ENCODE measurements around the gene SSC5D.
"Not testable (repeated sequence)": the region's sequence is repeated elsewhere in the genome, so short reads cannot be mapped to it uniquely, and the experiment has no call there.

The SSC5D gene

DNA sequence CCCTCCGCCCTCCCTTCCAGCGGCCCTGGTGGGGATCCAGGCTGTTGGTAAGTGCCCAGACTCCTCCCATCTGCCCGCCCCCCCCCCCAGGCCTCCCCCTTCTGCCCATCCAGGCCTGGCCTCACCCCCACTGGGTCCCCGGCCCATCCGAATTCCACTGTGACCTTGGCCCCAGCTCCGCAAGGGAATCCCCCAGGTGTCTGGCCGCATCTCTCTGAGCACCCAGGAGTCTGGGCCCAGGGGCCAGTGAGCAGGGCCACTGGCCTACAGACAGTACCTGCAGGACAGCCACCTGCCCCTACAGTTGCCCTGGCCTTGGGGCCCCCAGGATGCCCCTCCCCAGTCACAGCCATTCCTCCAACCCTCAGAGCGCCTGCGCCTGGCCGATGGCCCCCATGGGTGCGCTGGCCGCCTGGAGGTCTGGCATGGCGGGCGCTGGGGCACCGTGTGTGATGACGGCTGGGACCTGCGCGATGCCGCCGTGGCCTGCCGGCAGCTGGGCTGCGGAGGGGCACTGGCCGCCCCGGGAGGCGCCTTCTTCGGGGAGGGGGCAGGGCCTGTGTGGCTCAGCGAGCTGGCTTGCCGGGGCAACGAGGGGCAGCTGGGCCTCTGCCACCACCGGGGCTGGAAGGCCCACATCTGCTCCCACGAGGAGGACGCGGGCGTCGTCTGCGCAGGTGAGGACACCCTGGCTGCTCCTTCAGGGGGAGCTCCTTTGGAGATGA, 912 bp downstream of the SSC5D start:
- no peak for DNase-seq

DNA sequence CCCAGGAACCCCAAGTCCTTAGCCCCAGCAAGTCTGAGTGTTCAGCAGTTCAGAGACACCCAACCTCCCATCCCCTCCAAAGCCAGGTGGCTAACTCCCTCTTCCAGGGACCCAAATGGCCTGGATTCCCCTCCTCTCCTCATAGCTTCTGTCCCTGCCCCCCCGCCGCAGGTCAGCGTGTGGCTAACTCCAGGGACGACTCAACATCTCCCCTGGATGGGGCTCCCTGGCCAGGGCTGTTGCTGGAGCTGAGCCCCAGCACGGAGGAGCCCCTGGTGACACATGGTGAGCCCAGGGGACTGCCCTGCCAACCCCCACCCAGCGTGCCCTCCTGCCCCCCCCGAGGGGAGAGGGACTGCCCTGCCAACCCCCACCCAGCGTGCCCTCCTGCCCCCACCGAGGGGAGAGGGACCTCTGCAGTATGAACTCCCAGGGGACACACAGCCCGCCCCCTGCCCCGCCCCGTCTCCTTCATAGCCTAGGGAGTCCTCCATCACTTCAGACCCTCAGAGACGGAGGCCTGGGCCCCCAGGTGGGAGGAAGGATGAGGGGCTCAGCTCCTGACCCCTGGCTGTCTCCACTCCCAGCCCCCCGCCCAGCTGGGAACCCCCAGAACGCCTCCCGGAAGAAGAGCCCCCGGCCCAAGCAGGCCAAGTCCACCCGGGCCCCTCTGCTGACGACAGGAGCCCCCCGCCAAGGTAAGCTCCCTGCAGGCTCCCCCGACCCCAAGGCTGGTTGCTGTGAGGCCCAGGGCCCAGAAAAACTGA, 1.7 kb downstream of the SSC5D start:
- no peak for DNase-seq

- no peak for DNase-seq
These were observed 2.5 kb downstream of the SSC5D start for GRCh38 chr19:55490478-55491432.

- DNase-seq, result no peak
These were observed 3.5 kb downstream of the SSC5D start for GRCh38 chr19:55491546-55492360.

DNA sequence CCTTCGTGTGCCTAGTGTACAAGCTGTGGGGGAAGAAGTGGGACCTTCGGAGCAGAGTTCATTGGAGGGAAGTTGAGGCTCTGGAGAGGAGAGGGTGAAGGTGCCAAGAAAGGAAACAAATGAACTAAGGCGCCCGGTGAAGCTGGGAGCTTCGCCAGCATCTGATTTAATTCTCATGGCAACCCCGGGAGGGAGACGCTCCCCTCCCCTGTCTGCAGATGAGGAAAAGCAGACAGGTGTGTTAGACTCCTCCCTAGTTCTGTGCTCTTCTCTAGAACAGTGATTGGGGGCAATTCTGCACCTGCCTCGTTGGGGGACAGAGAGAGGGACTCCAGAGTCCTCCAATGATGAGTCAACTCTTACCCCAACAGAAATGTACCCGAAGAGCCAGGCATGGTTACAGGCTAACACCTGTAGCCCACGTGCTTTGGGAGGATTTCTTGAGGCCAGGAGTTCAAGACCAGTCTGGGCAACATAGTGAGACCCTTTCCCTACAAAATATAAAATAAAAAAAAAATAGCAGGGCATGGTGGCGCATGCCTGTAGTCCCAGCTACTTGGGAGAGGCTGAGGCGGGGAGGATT, 4.2 kb downstream of the SSC5D start:
- no peak for DNase-seq

DNA sequence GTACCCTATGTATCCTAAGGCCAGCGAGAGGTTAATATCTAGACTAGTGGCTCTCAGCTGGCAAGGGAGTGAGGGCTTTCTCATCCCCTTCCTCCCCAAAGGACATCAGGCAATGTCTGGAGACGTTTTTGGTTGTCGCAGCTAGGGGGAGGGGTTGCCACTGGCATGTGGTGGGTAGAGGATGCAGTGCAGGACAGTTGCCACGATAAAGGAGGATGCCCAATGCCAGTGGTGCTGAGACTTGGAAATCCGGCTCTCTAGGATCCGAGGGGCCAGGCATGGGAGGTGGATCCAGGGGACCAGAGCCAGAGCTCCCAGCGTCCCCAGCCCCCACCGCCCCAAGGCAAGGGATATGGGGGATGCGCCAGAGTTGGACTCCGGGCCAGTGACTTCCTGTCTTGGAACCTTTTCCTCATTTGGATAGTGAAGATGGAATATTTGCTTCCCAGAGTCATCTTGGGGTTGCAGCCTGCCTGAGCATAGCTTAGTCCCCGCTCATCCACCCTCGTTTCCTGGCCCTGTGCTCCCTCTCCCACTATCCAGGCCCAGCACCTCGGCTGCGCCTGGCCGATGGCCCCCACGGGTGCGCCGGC, 4.9 kb downstream of the SSC5D start:
- DNase-seq, result no peak

- DNase-seq, result no peak
These were observed 5.5 kb downstream of the SSC5D start for GRCh38 chr19:55493645-55494171.

GRCh38 chr19:55494172-55494761, 6.0 kb downstream of the SSC5D start:
- no peak for DNase-seq

DNA sequence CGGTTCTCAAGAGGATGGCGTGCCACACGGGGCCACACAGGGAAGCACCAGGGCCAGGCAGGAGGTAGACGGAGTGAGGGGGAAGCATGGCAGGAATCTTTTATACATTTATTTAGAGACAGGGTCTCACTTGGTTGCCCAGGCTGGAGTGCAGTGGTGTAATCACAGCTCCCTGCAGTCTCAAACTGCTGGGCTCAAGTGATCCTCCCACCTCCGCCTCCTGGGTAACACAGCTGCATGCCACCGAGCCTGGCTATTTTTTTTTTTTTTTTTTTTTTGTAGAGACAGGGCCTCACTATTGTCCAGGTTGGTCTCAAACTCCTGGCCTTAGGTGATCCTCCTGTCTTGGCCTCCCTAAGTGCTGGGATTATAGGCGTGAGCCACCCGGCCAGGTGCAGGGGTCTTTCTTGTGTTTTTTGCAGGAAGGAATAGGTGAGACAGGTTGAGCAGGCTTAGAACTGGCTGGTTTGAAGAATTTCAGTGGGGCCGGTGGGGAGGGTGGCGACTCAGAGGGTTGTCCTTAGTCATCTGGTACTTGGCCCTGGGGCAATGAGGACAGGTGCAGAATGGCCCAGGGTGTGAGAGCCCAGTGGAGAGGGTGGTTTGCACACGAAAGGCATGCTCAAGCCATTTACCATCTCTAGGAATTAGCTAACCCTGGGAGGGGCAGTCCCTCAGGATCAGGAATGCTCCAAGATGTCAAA, 7.6 kb downstream of the SSC5D start:
- DNase-seq, result no peak

DNA sequence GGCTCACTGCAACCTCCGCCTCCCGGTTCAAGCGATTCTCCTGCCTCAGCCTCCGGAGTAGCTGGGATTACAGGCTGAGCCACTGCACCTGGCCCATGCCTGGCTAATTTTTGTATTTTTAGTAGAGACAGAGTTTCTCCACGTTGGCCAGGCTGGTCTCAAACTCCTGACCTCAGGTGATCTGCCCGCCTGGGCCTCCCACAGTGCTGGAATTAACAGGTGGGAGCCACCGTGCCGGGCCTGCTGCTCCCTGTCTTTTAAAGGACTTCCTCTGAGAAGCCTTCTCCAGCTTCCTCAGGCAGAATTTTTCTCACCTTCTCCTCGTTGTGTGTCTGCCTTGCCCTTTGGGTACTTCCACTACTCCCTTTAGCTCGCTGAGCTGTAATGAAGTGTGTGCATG, 8.6 kb downstream of the SSC5D start:
- not testable (repeated sequence) for DNase-seq

- no peak for DNase-seq
These were observed 9.5 kb downstream of the SSC5D start for GRCh38 chr19:55497763-55498162.

DNA sequence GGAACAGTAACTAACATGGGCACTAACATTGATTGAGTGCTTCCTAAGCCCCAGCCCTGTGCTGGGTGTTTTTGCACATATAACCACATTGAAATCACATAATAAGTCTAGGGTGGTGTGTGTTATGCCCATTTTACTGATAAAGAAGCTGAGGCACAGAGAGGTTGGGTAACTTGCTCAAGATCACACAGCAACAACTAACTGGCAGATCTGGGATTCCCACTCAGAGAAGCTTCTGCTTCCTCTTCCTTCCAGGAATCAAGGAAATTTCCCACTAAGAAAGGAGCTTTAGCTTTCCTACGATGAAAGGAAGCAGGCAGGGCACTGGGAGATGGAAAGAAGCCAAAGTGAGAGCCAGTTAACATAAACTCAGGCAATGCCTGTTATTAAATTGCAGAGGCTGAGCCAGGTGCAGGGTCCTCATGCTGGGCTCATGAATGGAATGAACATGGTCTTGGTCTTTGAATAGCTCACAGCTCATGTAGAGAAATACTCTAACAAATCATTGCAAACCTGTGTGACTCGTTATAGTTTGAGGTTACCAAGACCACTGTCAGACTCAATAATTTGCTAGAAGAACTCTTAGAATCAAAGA, 10.1 kb downstream of the SSC5D start:
- DNase-seq, result no peak

DNA sequence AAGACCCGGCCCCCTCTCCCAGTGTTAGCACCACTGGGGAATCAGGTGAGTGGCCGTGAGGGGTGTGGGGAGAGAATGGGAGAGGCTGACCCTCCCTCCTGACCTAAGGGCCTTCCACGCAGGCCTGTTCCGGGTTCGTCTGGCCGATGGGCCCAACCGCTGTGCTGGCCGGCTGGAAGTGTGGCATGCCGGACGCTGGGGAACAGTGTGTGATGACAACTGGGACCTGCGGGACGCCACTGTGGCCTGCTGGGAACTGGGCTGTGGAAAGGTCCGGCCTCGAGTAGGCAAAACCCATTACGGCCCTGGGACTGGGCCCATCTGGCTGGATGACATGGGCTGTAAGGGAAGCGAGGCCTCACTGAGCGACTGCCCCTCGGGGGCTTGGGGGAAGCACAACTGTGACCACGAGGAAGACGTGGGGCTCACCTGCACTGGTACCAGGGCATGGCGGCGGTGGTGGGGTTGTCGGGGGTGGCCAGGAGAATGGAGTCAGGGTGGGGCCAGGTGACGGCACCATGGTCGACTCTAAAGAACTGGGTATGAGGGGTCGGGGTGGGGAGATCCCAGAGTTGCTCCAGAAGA, 12.2 kb downstream of the SSC5D start:
- DNase-seq, result no peak

- no peak for DNase-seq
These were observed 14.1 kb downstream of the SSC5D start for GRCh38 chr19:55502197-55502952.

GRCh38 chr19:55503157-55503501, 14.9 kb downstream of the SSC5D start:
- DNase-seq, result no peak

DNA sequence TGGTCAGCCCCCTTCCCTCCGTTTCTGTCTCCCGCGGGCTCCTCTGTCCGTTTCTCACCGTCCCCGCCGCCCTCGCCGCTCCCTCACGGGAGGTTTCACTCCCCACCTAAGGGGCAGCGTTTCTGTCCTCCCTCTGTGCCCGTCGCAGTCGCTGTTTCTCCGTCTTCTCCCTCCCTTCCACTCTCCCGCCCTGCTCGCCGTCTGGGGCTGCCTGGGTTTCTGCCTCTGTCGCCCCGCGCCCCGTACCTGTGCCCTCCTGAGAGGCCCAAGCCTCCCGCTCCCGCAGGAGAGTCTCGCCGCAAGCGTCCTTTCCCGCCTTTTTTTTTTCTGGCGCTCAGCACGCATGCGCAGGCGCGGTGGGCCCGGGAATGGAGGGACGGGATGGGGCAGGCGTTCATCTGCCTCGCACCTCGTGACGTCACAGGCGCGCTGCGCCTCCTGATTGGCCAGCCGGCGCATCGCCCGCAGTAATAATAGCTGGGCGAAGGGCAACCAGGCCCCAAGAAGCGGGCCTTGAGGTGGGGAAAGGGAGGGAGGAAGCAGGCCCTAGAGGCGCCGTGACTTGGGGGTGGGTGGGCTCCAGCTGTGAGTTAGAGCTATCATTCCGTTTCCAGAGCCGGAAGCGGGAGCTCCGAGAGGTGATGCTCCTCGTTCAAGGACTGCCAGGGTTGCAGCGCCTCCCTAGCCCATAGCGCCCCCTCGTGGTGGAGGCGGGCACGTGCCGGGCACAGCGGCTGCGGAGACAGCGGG, 15.4 kb downstream of the SSC5D start:
- peak; percentile 94 for DNase-seq

- no peak for DNase-seq
These were observed 16.0 kb downstream of the SSC5D start for GRCh38 chr19:55504252-55504603.

DNA sequence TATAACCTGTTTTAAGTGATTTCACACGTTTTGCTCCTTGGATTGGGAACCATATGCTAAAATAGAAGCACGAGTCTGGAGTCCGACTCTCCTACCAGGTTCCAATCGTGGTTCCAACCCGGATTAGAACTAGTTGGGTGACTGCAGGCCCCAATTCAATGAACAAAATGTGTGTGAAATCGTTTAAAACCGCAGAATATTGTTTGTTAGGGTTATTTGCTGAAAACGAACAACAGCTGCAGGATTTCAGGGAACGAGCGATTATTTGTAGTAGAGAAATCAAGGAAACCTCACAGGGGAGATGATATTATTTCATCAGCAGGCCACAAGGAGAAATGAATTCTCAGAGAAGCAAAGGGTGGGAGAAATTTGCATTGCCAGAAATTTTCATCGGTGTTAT, 16.7 kb downstream of the SSC5D start:
- no peak for DNase-seq

Measured in activated CD8-positive, alpha-beta memory T cell treated with anti-CD3 and anti-CD28 coated beads, Interleukin-2, amount 50 U/mL, for 4 hours (primary cell).